Measurements from ENCODE around the gene KRTAP13-2.

KRTAP13-2 gene, protein sequence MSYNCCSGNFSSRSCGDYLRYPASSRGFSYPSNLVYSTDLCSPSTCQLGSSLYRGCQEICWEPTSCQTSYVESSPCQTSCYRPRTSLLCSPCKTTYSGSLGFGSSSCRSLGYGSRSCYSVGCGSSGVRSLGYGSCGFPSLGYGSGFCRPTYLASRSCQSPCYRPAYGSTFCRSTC

DNA sequence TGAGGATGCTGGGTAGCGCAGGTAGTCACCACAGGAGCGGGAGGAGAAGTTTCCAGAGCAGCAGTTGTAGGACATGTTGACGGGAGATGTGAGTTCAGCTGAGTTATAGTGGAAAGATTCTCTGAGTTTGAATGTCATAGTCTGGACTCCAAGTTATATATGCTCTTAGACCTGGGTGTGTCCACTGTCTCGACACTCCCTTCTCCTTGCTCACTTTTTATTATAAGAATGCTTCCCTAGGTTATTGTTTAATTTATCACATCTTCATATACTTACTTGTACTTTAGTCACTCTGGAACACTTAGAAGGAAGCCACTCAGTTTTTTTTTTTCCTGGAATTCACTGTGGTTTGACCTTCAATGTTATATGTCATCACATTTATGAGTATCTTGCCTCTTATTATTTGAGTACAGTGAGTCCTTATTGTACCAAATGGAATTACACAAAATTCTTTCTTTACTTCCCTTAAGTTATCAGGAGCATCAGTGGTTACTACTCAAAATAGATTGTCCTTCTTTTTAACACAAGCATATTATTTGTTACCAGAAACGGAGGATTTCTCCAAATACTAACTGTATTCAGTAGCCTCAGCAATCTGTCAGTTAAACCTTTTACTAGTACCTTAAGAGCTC, at the start of gene KRTAP13-2:
TSS of gene KRTAP13-2 (minus strand) at position 133 of the 632 bp plus-strand sequence. CDS start at position 75, 58 bp downstream.
- DNase-seq = no peak

DNA sequence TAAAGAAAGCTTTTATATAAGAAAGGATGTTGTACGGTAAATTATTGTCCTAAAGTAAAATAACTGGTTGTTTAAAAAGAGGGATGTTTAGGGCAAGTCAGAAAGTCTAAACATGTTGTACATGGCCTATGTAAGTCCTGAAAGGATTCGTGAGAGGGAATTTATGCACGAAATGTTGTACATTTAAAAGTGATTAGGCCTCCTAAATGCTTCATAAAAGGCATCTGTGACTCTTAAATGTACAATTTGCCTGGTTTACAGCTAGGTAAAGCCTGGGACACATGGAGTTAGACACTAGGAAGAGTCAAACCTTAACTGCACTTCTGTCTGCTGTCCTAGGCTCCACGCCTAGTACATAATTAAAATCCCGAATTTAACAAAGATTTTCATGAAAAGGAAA, 43.9 kb upstream of the KRTAP13-2 start:
- no peak for DNase-seq

- DNase-seq = no peak
Measured at GRCh38 chr21:30408782-30409494, 36.9 kb upstream of the KRTAP13-2 start.

- no peak for DNase-seq
Measured at GRCh38 chr21:30395731-30396130, 23.7 kb upstream of the KRTAP13-2 start, which contains the start of gene KRTAP13-1. Gene KRTAP13-1 (plus strand): TSS chr21:30396031. CDS start chr21:30396087, 56 bp downstream.

DNA sequence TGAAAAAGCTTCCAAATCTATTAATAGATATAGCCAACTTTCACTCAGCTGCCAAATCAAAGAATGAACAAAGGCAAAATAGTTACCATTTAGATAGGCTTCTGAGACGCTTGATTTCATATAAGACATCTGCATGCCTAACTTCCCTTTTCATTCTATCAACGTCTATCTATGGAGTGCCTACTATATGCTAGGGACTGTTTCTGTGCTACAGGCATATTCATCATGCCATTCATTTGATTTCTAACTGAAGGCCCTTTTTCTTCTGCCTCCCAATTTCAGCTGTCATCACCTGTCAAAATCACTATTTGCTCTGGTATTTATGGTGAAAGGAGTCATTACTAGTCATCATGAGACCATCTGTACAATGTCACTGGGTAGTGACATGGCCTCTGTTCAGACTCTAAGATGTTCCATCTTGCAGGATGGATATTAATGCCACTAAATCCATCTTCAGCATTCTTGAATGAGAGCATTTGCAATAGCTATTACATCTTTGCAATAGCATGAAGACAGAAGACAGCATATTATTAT, 19.5 kb upstream of the KRTAP13-2 start:
- no peak for DNase-seq

- no peak for DNase-seq
Measured at GRCh38 chr21:30382201-30382600, 10.1 kb upstream of the KRTAP13-2 start.

DNA sequence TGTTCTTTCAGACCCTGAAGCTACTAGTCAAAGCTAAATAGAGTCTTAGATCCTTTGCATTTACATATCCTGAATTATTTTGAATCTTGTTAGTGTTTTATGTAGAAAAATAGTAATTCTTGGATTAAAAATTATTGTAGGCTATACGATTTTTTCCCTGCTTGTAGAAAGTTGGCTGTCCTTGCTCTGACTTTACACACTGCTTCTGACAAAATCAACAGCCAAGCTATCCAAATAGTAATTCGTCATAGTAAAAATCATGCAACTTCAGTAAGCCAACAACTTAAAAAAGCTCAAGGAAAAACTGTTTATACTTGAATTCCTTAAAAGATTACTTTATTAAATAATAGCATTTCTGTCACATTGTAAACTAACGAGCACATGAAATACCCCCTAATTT, 16.2 kb downstream of the KRTAP13-2 start:
- DNase-seq = no peak

- no peak for DNase-seq
Measured at GRCh38 chr21:30354308-30355005, 17.6 kb downstream of the KRTAP13-2 start.

DNA sequence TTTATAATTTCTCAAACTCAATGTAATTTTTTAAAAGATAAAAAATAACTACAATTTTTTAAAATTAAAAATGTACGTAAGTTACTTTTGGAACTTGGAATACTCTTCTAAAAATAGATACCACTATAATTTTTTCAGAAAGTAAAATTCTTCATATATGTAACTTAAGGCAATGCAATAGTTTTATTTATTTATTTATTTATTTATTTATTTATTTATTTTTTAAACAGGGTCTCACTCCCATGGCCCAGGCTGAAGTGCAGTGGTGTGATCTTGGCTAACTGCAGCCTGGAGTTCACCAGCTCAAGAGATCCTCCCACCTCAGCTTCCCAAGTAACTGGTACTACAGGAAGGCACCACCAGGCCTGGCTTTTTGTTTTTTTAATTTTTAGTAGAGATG, 20.5 kb downstream of the KRTAP13-2 start:
- no peak for DNase-seq

- DNase-seq = no peak
Measured at GRCh38 chr21:30349572-30349971, 22.5 kb downstream of the KRTAP13-2 start.

DNA sequence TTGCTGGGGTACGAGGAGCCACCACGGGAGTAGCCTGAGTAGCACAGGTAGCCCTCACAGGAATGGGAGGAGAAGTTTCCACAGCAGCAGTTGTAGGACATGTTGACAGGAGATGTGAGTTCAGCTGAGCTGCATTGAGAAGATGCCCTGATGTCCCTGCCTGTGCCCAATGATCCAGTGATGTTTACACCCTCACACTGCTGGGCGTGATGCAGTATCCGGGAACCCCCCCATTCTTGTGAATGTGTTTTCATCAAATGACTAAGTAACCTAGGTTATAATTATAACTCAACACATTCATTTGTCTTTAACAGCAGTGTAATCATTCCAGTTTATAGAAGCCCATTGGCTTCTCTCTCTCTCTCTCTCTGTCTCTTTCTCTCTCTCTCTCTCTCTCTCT, 23.6 kb downstream of the KRTAP13-2 start, which contains the start of gene KRTAP23-1:
TSS of gene KRTAP23-1 (minus strand) at position 101 of the 400 bp plus-strand sequence. CDS start at position 101, 0 bp downstream.
- DNase-seq = no peak

GRCh38 chr21:30345014-30345413, 27.1 kb downstream of the KRTAP13-2 start:
- DNase-seq = no peak

GRCh38 chr21:30340714-30341573, 31.1 kb downstream of the KRTAP13-2 start:
- DNase-seq = no peak

DNA sequence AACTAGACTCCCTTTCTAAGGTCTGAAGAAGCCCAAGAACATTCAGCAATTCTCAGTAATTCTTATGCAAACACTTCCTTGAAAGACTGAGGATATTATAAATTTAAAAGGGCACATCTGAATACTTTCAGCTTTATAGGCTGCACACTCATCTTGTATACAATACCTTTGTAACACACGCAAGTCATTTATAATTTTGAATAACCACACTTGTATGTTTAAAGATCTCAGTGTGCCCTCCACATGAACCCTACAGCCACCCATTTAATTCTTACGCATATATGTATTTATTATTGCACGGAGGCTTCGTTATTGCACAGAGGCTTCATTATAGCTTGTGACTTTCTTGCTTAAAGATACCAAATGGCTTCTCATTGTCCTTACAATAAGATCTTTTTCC, 33.4 kb downstream of the KRTAP13-2 start:
- DNase-seq = no peak

DNA sequence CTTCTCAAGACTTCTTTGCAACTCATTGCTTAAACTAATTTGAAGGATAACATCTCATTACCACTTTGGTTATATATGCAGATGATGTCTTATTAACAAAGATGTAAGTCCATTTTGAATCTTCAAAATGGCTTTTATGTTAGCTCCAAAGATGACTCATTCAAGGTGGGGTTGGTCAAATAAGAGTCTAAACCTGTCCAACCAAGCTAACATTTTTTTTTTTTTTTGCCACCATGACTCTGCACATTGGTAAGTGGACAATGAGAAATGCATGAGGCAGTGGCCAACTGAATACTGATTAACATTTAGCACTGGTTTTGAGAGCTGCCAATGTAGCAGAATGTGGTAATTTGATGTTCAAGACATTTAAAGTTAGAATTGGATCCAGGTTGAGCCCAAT, 34.3 kb downstream of the KRTAP13-2 start:
- no peak for DNase-seq

DNA sequence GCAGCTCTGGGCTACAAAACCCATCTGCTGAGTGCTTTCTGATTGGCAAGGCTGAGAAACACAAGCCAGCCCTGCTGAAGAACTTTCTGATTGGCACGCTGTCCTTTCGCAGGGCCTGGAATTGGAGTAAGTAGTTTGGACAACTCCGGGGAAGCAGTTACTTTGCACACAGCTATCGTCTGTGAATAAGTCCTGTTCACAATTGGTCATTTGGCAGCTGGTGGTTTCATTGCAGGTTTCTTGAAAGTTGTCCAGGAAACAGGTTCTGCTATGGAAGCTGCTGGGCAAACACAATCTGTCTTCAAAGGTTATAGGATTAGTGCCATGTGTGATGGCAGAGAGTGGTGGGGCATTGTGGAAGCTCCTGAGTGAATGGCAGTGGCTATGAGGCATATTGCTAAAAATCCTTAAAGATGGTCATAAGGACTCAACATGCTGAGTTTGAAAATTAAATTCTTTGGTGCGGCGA, 34.8 kb downstream of the KRTAP13-2 start, which contains the start of gene KRTAP27-1:
TSS of gene KRTAP27-1 (minus strand) at position 419 of the 469 bp plus-strand sequence. CDS start at position 393, 26 bp downstream.
- no peak for DNase-seq

DNA sequence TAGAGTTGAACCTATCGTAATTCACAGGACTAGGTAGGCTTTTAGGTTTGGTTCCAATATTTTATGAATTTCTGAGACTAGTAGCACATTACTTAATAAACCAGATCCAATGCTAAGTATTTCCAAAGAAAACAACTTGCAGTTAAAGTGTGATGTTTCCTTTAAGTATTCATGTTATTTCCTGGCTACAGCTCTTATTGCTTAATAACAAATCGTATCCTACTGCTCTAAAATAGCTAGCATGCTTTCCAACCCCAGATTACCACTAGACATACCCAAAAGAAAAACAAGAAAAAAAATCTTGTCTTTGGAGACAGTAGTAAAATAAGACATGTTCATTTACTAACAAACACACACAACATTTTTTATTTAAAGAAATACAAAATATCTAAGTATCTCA, 35.5 kb downstream of the KRTAP13-2 start:
- no peak for DNase-seq

- no peak for DNase-seq
Measured at GRCh38 chr21:30333736-30334135, 38.3 kb downstream of the KRTAP13-2 start.

GRCh38 chr21:30332681-30333080, 39.4 kb downstream of the KRTAP13-2 start:
- DNase-seq = no peak

GRCh38 chr21:30329203-30329875, 42.7 kb downstream of the KRTAP13-2 start:
- no peak for DNase-seq

- no peak for DNase-seq
Measured at GRCh38 chr21:30326390-30326789, 45.7 kb downstream of the KRTAP13-2 start.

Measured in activated CD8-positive, alpha-beta memory T cell treated with anti-CD3 and anti-CD28 coated beads for 24 hours (primary cell).